Fibroblast of lung (primary cell): ENCODE measurements around the gene S1PR5. TPM values are rescaled to one million over a fixed set of nuclear protein-coding genes. Genes with fewer than 3 reads are reported as not detected.

Experiments used
- DNase-seq, 2 donors: peaks; one replicate each; pipeline versions ENCODE4 v3.0.0 to v3.0.0-alpha.2; 2010; ENCODE audit warnings: low read depth in 2 of 2
- H2AFZ ChIP-seq: 2 replicates; pipeline ENCODE4 v1.5.1; 2012; ENCODE audit warnings: low read length, control low read depth, inconsistent platforms
- H3K27ac ChIP-seq: 2 replicates; pipeline ENCODE4 v1.5.1; 2011; ENCODE audit warnings: low read length, control low read depth; ENCODE audit not compliant: insufficient read depth
- H3K27me3 ChIP-seq: 2 replicates; pipeline ENCODE4 v1.5.1; 2011; ENCODE audit warnings: mild to moderate bottlenecking, low read length; ENCODE audit not compliant: control insufficient read depth, insufficient read depth
- H3K36me3 ChIP-seq: 2 replicates; pipeline ENCODE4 v1.5.1; 2011; ENCODE audit warnings: low read length; ENCODE audit not compliant: control insufficient read depth, insufficient read depth
- H3K4me1 ChIP-seq: 2 replicates; pipeline ENCODE4 v1.5.1; 2011; ENCODE audit warnings: low read length; ENCODE audit not compliant: control insufficient read depth, insufficient read depth; ENCODE audit errors: extremely low read depth
- H3K4me2 ChIP-seq: 2 replicates; pipeline ENCODE4 v1.5.1; 2011; ENCODE audit warnings: low read length, control low read depth; ENCODE audit not compliant: insufficient read depth; ENCODE audit errors: extremely low read depth
- H3K4me3 ChIP-seq, 4 experiments: fragments of 200-600 bp in 1 of 4; sonication (generic) in 1 of 4; replicated peaks in 1 of 4; 2 replicates each; pipeline ENCODE4 v1.5.1; 2011 to 2016; ENCODE audit warnings: low read length in 4 of 4, low read depth in 3 of 4, mild to moderate bottlenecking in 3 of 4, control low read depth in 2 of 4, inconsistent platforms in 1 of 4, mixed read lengths in 1 of 4; ENCODE audit not compliant: insufficient read depth in 1 of 4; ENCODE audit errors: control extremely low read depth in 1 of 4
- H3K79me2 ChIP-seq: 2 replicates; pipeline ENCODE4 v1.5.1; 2012; ENCODE audit warnings: mild to moderate bottlenecking, low read length, inconsistent platforms; ENCODE audit not compliant: control insufficient read depth, insufficient read depth
- H3K9ac ChIP-seq: 2 replicates; pipeline ENCODE4 v1.5.1; 2011; ENCODE audit warnings: mild to moderate bottlenecking, low read length, control low read depth; ENCODE audit not compliant: insufficient read depth
- H3K9me3 ChIP-seq: 2 replicates; pipeline ENCODE4 v1.5.1; 2012; ENCODE audit warnings: low read depth, low read length; ENCODE audit not compliant: control insufficient read depth, insufficient read depth
- H4K20me1 ChIP-seq: 2 replicates; pipeline ENCODE4 v1.5.1; 2011; ENCODE audit warnings: low read length; ENCODE audit not compliant: control insufficient read depth, insufficient read depth; ENCODE audit errors: extremely low read depth
- CTCF ChIP-seq, 2 donors: IDR thresholded peaks in 1 of 2; conservative IDR thresholded peaks in 1 of 2; 1 replicate in 1 of 2; 2 replicates in 1 of 2; pipeline ENCODE4 v1.5.1; 2011 to 2012; ENCODE audit warnings: low read length in 2 of 2, control low read depth in 1 of 2, inconsistent platforms in 1 of 2, low read depth in 1 of 2, mild to moderate bottlenecking in 1 of 2
- EZH2 ChIP-seq: IDR thresholded peaks from 2 replicates; pipeline ENCODE4 v1.5.1; 2012; ENCODE audit warnings: low read length, control low read depth, mild to moderate bottlenecking; ENCODE audit errors: missing control alignments
- polyA plus RNA-seq, 2 donors: library from polyadenylated mRNA; depleted of rRNA in 1 of 2; stranded (reverse) in 1 of 2; unstranded in 1 of 2; fragments of >200 nt; gene quantifications; 2 replicates each; pipeline ENCODE4 v1.2.1, GENCODE V29; 2011 to 2012; ENCODE audit warnings: missing spikeins in 1 of 2
- total RNA-seq: library from RNA; depleted of rRNA; stranded (reverse); fragments of >200 nt; gene quantifications from 2 replicates; pipeline ENCODE4 v1.2.1, GENCODE V29; 2014

Gene S1PR5
- total and polyA plus RNA-seq, 2 donors (not counting 1 experiment from before 2014, with no cell fraction given): 0.19 TPM; not detected in 1

- TF ChIP-seq CTCF (conservative IDR thresholded peaks at IDR 0.05 in 1 of 2, IDR thresholded peaks at IDR 0.05 in 1 of 2; ENCODE audit: low read depth in 1 of 2, low read length in 2 of 2) (no peak), EZH2 (no peak)
- DNase-seq: no peak
These were observed 29.6 kb upstream of the S1PR5 start for GRCh38 chr19:10546817-10547216.

GRCh38 chr19:10544753-10545251 is 27.6 kb upstream of the S1PR5 start:
- peaks cover 11% of the 10 kb centered on the region for H3K79me2 ChIP-seq
- H2AFZ ChIP-seq: no peak overlapping the region
- H3K27ac ChIP-seq: no peak overlapping the region
- peak overlapping the region; percentile 89 for H3K4me2 ChIP-seq
- H3K4me1 ChIP-seq: no peaks in the 10 kb centered on the region
- no peak overlapping the region for H3K9ac ChIP-seq
- H3K27me3 ChIP-seq: no peaks in the 10 kb centered on the region
- H3K36me3 ChIP-seq: peaks cover 3% of the 10 kb centered on the region
- H4K20me1 ChIP-seq: no peaks in the 10 kb centered on the region
- H3K9me3 ChIP-seq: no peaks in the 10 kb centered on the region
- peak overlapping the region; percentile 66 to 82 (median 76) for H3K4me3 ChIP-seq
- DNase-seq: no peak
- TF ChIP-seq EZH2: no peak
- no peak for TF ChIP-seq CTCF (conservative IDR thresholded peaks at IDR 0.05 in 1 of 2, IDR thresholded peaks at IDR 0.05 in 1 of 2; ENCODE audit: low read depth in 1 of 2, low read length in 2 of 2)

More at GRCh38 chr19:10546817-10547216, 29.6 kb upstream of the S1PR5 start:
- H3K27ac ChIP-seq: no peak overlapping the region
- peaks cover 3% of the 10 kb centered on the region for H3K36me3 ChIP-seq
- no peak overlapping the region for H3K4me2 ChIP-seq
- H3K4me1 ChIP-seq: no peaks in the 10 kb centered on the region
- H2AFZ ChIP-seq: no peak overlapping the region
- no peak overlapping the region for H3K4me3 ChIP-seq
- no peaks in the 10 kb centered on the region for H3K9me3 ChIP-seq
- H3K27me3 ChIP-seq: no peaks in the 10 kb centered on the region
- no peaks in the 10 kb centered on the region for H4K20me1 ChIP-seq
- peaks cover 11% of the 10 kb centered on the region for H3K79me2 ChIP-seq
- no peak overlapping the region for H3K9ac ChIP-seq

DNA sequence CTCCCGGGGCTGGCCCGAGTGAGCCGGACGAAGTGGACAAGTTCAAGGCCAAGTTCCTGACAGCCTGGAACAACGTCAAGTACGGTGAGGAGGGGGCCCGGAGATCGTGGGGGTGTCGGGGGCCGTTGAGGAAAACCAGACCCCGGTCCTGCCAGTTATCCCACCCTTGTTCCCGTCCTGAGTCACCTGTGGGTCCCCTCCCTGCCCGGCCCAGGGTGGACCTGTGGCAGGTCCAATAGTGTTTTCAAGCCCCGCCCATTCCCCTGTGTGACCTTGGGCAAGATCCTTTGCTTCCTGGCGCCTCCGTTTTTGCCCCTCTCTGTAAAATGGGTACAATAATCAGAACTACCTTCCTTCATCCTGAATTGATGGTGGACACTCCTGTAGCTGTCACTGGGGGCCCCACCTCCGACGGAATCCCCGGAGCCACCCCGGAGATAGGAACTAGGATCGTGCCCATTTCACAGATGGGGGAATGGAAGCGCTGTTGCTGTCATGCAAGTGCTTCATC is 27.1 kb upstream of the S1PR5 start:
- no peaks in the 10 kb centered on the region for H3K9me3 ChIP-seq
- peak overlapping the region; percentile 90 for H3K9ac ChIP-seq
- H4K20me1 ChIP-seq: no peaks in the 10 kb centered on the region

More for the DNA sequence above, 27.1 kb upstream of the S1PR5 start:
- TF ChIP-seq CTCF (conservative IDR thresholded peaks at IDR 0.05 in 1 of 2, IDR thresholded peaks at IDR 0.05 in 1 of 2; ENCODE audit: low read depth in 1 of 2, low read length in 2 of 2) (no peak), EZH2 (no peak)
- Histone ChIP-seq H3K4me2 (peak overlapping the region; percentile 89), H3K79me2 (peaks cover 11% of the 10 kb centered on the region), H3K4me3 (peak overlapping the region; percentile 66 to 82 (median 76)), H2AFZ (peak overlapping the region; percentile 44), H3K27me3 (no peaks in the 10 kb centered on the region), H3K4me1 (no peaks in the 10 kb centered on the region), H3K36me3 (peaks cover 3% of the 10 kb centered on the region), H3K27ac (peak overlapping the region; percentile 71)
- no peak for DNase-seq
